ENCODE data around the gene COX20. TPM values are rescaled to one million over a fixed set of nuclear protein-coding genes. Genes with fewer than 3 reads are reported as not detected.
A peak's percentile ranks its signal among the peaks of the same experiment; 100 is the strongest.

The COX20 gene
- total and polyA plus RNA-seq, 2 donors (not counting 3 experiments of a cell fraction or from before 2014, with no cell fraction given), result 17.1 to 30.2 TPM

- dilution Hi-C loops (cut with MboI; ENCODE audit: extremely low pct_ligation_motif_present, low sequenced_read_pairs), result no loop called here
- Histone ChIP-seq H3K79me2 (ENCODE audit: control insufficient read depth, insufficient read depth, low read length) (peaks cover 36% of the 10 kb centered on the region), H3K9ac (replicated peaks; ENCODE audit: extremely low read depth, insufficient read depth, low read length) (peak overlapping the region; percentile 90), H3K4me3 (replicated peaks in 1 of 3; ENCODE audit: insufficient read depth in 1 of 3, low read depth in 1 of 3, low read length in 3 of 3) (peak overlapping the region; percentile 3 to 85 (median 71)), H3K36me3 (ENCODE audit: control insufficient read depth in 2 of 2, extremely low read depth in 1 of 2, insufficient read depth in 2 of 2, low read length in 2 of 2) (peaks cover 2 to 6% of the 10 kb centered on the region in 2 experiments), H4K20me1 (replicated peaks; ENCODE audit: control insufficient read depth, extremely low read depth, insufficient read depth, low read length) (no peaks in the 10 kb centered on the region), H3K9me3 (replicated peaks; ENCODE audit: control insufficient read depth, insufficient read depth, low read length) (no peaks in the 10 kb centered on the region), H3K4me2 (ENCODE audit: insufficient read depth, low read length) (peak overlapping the region; percentile 88), H3K4me1 (ENCODE audit: control insufficient read depth, extremely low read depth, insufficient read depth, low read length) (peaks cover 23% of the 10 kb centered on the region), H2AFZ (ENCODE audit: low read depth, low read length) (peak overlapping the region; percentile 12), H3K9me1 (replicated peaks; ENCODE audit: control insufficient read depth, extremely low read depth, insufficient read depth, low read length) (no peaks in the 10 kb centered on the region), H3K27me3 (ENCODE audit: control insufficient read depth in 2 of 2, insufficient read depth in 2 of 2, low read length in 2 of 2) (no peaks in the 10 kb centered on the region), H3K27ac (ENCODE audit: insufficient read depth, low read depth, low read length) (peak overlapping the region; percentile 85)
- DNase-seq (ENCODE audit: low read depth, low spot score) (peak; percentile 92), FAIRE-seq (peak; percentile 18)
- BruUV-seq (replicated peaks), result TSS peak; percentile 61
- ChIA-PET POLR2A (interaction anchor here (0.7 to 3.8 kb wide), 3 partner anchors 16 to 29 kb away, joined by 3 to 26 read pairs (median 4); partner anchors contain the start of gene HNRNPU), CTCF (interaction anchor here (1.2 to 4.1 kb wide), 5 partner anchors 13 to 208 kb away, joined by 5 to 49 read pairs (median 19); no protein-coding TSS in a partner anchor)
- intact Hi-C loops (cut with micrococcal nuclease), result loop anchor here (1.0 to 10.0 kb wide), 9 partner anchors 30 to 490 kb away; partner anchors contain the start of genes ADSS2 and HNRNPU
- TF ChIP-seq MAX (IDR thresholded peaks at IDR 0.05; ENCODE audit: insufficient read depth, insufficient read length) (peak; percentile 21), JUN (IDR thresholded peaks at IDR 0.05; ENCODE audit: borderline replicate concordance, insufficient read depth, insufficient read length, low read depth) (no peak), POLR2A (IDR thresholded peaks at IDR 0.05; ENCODE audit: low read depth, low read length) (peak; percentile 11), MYC (IDR thresholded peaks at IDR 0.05; ENCODE audit: low read depth, low read length) (peak; percentile 53)
Measured at GRCh38 chr1:244834543-244835275, 749 bp upstream of the COX20 start.

DNA sequence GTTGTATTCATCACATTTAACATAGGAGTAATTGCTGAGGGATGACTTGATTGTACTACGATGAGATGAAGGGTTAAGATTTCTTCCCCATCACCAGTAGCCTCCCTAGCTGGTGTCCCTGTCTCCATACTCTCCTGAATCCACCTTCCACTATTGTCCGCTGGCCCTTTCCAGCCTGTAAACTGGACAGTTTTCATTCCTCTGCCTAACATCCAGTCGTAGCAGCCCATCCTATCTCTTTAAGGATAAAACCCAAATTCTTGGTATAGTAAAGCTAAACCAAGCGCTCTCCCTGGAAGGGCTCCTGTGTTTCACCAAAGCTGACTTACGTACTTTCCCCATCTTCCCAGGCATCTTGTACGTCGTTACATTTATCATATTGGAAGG, 670 bp downstream of the COX20 start:
- H2AFZ ChIP-seq (ENCODE audit: low read depth, low read length), result no peak overlapping the region

More for the DNA sequence above, 670 bp downstream of the COX20 start:
- dilution Hi-C loops (cut with MboI; ENCODE audit: extremely low pct_ligation_motif_present, low sequenced_read_pairs) (no loop called here), intact Hi-C loops (cut with micrococcal nuclease) (loop anchor here (10.0 kb wide), 2 partner anchors 381 to 491 kb away; partner anchors contain the start of gene ADSS2)
- H3K79me2 ChIP-seq (ENCODE audit: control insufficient read depth, insufficient read depth, low read length), result peaks cover 49% of the 10 kb centered on the region
- H3K36me3 ChIP-seq (ENCODE audit: control insufficient read depth in 2 of 2, extremely low read depth in 1 of 2, insufficient read depth in 2 of 2, low read length in 2 of 2), result peaks cover 2 to 13% of the 10 kb centered on the region in 2 experiments
- BruUV-seq (replicated peaks), result TSS peak; percentile 62
- H3K9me3 ChIP-seq (replicated peaks; ENCODE audit: control insufficient read depth, insufficient read depth, low read length), result no peaks in the 10 kb centered on the region
- FAIRE-seq, result no peak
- H3K9ac ChIP-seq (replicated peaks; ENCODE audit: extremely low read depth, insufficient read depth, low read length), result peak overlapping the region; percentile 90
- H3K4me3 ChIP-seq (replicated peaks in 1 of 3; ENCODE audit: insufficient read depth in 1 of 3, low read depth in 1 of 3, low read length in 3 of 3), result peak overlapping the region; percentile 36 to 85 (median 80)
- peak overlapping the region; percentile 30 for H3K27ac ChIP-seq (ENCODE audit: insufficient read depth, low read depth, low read length)
- CTCF ChIA-PET, result interaction anchor here (0.7 to 4.1 kb wide), 9 partner anchors 15 to 206 kb away, joined by 3 to 49 read pairs (median 7); no protein-coding TSS in a partner anchor
- POLR2A ChIA-PET, result interaction anchor here (3.8 kb wide), 1 partner anchor 27 kb away, joined by 26 read pairs; the partner anchor contains the start of gene HNRNPU
- H3K4me2 ChIP-seq (ENCODE audit: insufficient read depth, low read length), result peak overlapping the region; percentile 95
- H3K27me3 ChIP-seq (ENCODE audit: control insufficient read depth in 2 of 2, insufficient read depth in 2 of 2, low read length in 2 of 2), result no peaks in the 10 kb centered on the region
- no peaks in the 10 kb centered on the region for H4K20me1 ChIP-seq (replicated peaks; ENCODE audit: control insufficient read depth, extremely low read depth, insufficient read depth, low read length)
- H3K4me1 ChIP-seq (ENCODE audit: control insufficient read depth, extremely low read depth, insufficient read depth, low read length), result peaks cover 23% of the 10 kb centered on the region
- DNase-seq (ENCODE audit: low read depth, low spot score), result peak; percentile 65
- H3K9me1 ChIP-seq (replicated peaks; ENCODE audit: control insufficient read depth, extremely low read depth, insufficient read depth, low read length), result no peaks in the 10 kb centered on the region
- TF ChIP-seq GATA2 (IDR thresholded peaks at IDR 0.05; ENCODE audit: insufficient read depth, insufficient read length, low read depth, low read length) (no peak), POLR2AphosphoS5 (IDR thresholded peaks at IDR 0.05; ENCODE audit: insufficient read depth, low read depth, low read length) (no peak), EZH2 (IDR thresholded peaks at IDR 0.05; ENCODE audit: borderline replicate concordance, low read depth, low read length, severe bottlenecking) (no peak)
